ENCODE results near the gene PTPN2.

Gene PTPN2

DNA sequence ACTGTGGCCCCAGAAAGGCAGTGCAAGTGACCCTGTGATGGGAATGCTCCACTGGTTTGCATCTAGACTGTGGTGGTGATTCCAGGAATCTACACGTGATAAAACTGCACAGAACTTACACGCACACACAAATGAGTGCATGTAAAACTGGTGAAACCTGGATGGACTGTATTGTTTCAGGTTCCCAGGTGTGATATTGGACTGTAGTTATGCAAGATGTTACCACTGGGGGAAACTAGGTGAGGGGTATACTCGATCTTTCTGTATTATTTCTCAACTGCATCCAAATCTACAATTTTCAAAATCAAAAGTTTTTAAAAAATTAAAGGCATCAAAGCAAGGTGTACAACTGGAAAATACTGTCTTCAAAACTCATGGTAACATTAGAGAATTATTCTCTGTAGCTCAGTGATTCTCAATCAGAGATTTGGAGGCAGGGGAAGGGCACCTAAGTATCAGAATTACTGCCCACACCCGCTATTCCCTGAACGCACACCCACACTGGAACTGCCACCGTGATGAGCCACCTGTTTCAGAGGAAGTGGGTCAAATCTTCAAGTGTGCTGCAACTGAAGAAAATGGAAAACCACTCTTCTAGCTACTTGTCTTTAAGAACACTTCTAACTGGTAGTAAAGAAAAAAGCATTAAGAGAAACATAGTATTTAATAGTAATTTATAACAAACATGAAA is 26.7 kb downstream of the PTPN2 start:
- DNase-seq: peak; percentile 66

DNA sequence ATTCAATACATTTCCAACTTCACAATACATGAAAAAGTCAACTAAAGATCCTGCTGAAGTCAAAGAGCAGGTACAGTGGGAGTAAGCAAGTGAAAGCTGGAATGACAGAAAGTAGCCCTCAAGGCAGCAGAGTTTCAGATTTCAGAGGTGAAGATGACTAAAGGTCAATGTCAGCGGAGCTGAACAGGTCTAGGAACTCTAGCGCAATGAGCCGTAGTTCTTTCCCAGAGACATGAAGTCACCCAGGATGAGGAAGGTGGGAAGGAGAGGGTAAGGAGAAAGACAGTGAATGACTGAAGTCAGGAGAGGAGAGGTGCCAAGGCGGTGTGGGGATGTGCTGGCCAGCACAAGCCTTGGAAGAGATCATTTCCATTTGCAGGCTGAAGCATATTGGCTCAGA is 28.1 kb downstream of the PTPN2 start:
- DNase-seq: no peak

DNA sequence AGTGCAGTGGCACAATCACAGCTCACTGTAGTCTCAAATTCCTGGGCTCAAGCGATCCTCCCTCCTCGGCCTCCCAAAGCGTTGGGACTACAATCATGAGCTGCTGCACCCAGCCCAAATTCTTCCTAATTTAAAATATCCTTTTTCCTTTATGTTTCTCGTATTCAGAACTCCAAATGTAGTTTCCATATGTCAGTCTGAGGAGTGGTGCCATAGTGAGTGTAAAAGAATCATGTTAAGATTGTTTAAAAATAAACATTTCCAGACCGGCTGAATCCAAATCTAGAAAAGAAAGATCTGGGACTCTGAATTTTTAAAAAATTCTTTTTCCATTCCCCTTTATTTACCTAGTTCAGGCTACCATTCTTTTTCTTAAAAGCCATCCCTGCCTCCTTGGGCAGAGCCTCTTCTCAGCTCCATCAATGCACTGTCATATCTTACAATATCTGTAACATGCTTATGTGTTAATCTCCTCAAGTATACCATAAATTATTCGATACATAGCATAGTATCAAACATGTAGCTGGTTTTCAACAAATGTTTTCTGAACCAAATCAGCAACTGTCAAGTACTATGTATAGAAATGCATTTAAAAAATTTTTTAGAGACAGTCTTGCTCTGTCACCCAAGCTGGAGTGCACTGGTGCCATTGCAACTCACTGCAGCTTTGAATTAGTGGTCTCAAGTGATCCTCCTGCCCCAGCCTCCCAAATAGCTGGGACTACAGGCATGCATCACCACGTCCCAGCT is 31.3 kb downstream of the PTPN2 start:
- no peak for DNase-seq

DNA sequence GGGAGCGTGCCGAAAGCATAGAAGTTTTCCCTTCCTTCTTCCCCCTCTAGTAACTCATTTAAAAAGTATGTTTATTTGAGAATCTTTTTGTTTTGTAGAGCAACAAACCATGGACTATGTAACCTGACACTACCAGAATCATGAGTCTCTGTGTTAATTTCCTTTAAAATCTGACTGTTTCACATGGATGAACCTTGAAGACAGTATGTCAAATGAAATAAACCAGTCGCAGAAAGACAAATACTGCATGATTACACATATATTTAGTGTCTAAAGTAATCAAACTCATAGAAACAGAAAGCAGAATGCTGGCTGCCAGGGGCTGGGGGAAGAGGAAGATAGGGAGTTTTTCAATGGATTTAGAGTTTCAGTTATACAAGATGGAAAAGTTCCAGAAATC is 32.3 kb downstream of the PTPN2 start:
- no peak for DNase-seq

DNA sequence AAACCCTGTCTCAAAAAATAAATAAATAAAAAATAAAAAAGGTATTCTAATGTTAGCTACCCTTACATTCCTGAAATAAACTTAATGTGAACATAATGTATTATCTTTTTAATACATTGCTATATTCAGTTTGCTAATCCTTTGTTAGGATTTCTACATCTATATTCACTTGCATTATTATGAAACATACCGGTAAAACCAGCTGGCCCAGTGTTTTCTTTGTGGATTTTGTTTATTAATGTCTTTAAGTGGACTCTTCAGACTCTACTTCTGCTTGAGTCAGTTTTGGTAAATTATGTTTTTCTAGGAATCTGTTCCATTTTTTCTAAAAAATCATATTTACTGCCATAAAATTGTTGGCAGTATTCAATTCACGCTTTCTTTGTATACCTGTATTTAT is 34.5 kb downstream of the PTPN2 start:
- DNase-seq: no peak

DNA sequence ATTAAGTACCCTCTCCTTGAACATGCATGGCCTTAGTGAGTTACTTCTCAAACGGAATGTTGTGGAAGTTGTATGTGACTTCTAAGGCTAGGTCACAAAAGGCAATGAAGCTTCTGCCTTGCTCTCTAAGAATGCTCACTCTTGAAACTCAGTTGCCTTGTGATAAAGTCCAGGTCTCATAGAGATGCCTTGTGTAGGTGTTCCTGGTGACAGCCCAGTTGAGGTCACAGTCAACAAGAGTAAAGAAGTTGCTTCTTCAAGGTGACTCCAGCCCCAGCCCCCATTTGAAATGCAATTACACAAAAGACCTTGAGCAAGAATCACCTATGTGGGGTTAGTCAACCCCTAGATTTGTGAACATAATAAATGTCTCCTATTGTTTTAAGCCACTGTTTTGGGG is 35.6 kb downstream of the PTPN2 start:
- no peak for DNase-seq

DNA sequence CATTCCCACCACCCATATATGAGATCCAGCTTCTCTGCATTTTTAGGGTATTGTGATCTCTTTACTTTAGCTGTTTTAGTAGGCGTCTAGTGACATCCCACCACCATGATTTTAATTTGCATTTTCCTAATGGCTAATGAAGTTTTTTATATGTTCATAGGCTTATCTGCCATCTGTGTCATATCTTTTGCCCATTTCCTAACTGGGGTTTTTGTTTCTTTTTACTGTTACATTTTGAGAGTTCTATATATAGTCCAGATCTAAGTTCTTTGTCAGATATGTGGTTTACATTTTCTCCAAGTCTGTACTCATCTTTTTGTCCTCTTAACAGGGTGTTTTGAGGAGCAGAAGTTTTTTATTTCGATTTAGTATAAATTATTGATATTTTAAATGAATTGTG is 39.6 kb downstream of the PTPN2 start:
- DNase-seq: no peak

DNA sequence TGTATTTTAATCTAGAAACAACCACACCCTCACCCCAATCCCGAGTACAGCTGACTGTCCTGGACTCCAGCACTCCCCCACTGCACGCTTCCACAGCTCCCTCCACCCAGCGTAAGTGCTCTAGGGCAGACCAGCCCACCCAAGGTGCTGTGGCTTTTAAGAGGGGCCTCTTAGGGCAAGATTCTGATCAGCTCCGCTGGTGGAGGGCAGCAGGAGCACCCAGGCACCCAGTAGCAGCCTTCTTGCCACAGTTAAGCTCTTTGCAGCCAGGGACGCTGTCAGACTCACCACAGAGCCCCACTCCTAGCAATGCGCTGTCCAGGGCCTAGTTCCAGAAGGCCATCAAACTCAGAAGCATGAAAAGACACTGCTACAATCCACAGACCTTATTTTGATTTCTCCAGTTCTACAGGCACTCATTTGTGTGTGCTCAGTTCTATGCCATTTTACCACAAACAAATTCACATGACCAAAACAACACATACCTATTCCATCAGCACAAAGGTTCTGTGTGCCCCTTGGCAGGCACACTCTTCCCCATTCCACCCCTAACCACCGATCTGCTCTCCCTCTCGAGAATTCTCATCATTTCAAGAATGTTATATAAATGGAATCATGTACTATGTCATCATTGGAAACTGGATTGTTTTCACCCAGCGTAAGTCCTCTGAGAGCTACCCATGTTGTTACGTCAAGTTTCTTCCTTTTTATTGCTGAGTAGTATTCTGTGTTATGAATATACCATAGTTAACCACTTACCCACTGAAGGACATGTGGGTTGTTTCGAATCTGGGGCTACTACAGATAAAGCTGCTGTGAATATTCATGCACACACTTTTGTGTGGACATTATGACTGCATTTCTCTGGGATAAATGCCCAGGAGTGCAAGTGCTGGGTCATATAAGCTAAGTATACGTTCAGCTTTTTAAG is 40.4 kb downstream of the PTPN2 start:
- no peak for DNase-seq

DNA sequence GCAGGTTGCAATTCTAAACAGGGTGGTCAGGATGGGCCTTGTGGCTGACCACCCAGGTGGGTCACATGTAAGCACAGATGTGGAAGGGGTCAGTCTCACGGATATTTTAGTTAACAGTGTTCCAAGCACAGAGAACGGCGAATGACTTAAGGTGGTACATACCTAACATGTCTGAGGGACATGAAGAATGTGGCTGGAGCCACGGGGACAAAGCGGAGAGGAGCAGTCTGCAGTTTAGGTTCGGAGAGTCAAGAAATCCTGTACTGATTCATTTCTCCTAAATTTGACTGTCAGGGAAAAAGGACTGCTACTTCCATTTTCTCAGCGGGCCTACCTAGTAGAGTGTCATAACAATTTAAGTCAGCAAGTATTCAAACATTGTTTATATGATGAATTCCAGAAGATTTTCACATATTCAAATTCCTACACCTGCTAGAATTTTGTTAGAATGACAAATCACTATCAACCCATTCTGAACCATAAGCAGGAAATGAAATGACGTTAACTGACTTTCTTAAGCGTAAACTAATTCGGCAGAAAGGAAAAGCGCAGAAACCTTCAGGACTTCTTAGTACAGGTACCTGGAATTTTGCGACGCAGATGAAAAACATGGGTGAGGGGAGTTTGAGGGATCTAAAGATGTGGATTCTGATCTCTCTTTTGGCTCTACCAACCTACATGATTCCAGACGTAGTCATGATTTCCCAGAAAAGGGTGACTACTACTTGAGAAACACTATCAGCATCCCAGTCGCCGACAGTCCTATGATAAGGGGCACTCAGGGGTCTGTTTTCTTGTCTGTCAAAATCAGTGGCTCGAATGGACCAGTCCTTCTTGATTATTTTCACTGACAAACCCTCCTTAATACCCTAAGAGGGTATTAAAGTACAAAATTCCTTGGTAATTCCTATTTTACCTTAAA is 41.3 kb downstream of the PTPN2 start:
- no peak for DNase-seq

DNA sequence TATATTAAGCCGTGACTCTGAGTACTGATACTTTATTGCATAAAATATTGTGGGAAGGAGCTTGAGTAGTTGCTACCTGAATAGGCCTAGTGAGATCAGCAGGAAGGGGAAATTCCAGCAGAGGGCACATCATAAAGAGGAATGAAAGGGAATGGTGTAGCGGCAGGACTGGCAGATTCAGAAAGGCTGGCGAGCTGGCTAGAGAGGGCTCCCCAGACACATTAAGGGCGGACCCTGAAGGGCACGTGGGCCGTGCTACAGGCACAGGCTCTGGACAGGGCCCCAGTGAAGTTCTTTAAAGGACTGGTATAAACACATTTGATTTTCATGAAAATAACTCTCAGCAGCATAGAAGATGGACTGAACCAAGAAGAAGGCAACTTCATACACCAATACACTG is 43.0 kb downstream of the PTPN2 start:
- no peak for DNase-seq

DNA sequence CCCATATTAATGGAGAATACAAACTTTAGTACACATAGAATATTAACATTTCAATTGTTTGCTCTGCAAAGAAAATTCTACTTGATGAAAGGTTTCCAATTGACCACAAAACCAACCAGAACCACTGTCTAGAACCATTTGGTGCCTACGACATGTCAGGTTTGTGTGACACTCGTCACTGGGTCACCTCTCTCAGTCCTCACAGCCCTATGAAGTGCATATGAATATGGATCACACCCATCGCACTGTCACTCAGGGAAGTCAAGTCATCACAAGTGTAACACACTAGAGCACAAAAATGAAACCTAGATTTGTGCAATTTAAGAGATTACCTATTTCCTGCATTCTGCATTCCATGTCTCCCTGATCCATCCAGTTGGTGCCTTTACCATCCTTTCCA is 43.7 kb downstream of the PTPN2 start:
- no peak for DNase-seq

DNA sequence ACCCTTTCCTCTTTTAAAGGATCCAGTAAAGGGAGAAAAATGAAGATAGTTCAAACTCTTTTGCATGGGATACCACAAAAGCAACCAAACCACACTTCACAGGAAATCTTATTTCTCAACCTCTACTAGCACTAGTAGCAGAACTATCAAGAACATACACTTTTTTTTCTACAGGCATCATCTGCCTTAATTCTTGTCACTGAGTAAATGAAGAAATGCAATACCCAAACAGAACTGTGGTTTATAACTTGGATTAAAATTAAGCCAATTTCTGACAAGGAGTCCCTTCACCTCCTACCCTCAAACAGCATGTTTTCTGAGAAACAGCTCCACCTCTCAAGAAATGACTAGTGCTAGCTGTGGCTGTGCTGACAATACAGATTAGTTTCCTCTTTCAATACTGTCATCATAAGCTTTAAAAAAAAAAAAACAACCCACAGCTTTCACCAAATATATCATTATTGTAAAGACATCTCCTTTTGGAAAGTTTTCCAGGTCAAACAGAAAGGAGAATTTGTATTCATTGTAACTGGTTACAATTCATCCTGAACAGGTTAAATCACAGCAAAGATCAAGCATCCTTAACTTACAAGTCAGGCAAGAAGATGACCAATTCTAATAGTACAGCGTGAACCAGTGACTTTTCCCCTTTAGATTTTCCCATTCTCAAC is 44.4 kb downstream of the PTPN2 start:
- no peak for DNase-seq

DNA sequence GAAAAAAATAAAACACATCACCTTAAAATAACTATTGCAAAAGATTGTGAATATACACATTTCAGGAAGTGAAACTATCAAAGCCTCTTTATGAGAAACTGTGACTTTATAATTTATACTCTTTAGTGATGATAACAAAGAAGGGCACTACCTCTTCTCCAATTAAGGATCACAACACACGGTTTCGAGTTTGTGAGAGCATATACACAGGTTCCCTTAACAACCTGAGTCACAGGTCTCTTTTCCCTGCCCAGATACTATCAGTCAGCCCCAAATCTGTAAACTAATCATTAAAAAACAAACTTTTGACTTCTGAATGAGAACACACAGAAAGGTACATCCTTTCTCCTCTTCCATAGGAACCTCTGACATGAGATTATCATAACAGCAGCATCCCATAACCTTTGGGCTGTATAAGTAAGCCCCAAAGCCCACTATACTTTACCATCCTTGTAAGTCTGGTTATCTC is 44.9 kb downstream of the PTPN2 start:
- DNase-seq: no peak

DNA sequence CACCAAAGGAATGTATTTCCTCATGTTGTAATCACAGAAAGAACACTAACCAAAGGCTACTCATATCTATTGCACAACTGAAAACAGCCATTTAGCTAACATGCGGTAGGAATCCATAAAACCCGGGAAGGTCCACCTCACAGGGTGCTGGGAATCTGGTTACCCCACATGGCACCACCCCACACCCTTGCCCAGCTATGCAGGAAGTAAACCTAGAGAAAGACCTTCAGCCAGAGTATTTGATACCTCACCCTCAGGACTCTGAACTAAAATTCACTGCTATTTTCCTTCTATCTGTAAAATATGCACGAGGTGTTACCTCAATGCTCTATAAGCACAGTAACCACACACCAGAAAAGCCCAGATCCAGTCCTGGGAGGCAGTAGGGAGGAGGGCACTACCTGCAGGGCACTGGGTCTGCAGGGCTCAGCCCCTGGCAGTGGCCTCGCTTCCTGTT is 45.8 kb downstream of the PTPN2 start:
- no peak for DNase-seq

DNA sequence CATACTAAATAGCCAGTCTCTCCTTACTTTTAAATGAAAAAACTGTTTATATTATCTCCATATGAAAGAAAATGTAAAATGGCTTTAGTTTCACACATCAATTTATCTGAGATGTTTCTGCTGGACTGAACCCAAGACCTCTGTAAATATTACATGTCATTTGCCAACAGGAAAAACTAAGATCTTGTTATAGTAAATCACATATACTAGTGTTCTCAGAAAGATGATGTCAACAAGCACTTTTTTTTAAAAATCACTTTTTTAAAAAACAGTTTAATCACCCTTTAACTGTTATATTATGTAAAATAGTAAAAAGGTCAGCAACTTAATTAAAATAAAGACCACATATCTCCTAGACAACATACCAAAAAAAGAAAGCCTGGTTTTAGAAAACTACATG is 46.3 kb downstream of the PTPN2 start:
- no peak for DNase-seq

DNA sequence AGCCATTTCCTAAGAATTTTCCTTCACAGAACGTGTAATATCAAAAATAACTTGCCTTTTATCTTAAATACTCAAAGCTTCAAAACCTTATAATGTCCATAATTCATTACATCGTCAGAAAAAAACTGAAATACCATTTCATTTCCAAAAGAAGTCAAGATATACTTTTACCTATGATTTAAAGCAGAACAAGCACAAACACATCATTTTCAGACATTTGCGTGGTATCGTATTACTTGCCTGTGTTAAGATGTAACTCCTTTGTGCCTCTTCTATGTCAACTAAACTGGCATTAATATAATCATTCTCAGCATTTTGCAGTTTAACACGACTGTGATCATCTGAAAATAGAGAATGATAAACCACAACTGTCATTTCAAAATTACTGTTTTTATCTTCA is 47.5 kb downstream of the PTPN2 start:
- DNase-seq: no peak

DNA sequence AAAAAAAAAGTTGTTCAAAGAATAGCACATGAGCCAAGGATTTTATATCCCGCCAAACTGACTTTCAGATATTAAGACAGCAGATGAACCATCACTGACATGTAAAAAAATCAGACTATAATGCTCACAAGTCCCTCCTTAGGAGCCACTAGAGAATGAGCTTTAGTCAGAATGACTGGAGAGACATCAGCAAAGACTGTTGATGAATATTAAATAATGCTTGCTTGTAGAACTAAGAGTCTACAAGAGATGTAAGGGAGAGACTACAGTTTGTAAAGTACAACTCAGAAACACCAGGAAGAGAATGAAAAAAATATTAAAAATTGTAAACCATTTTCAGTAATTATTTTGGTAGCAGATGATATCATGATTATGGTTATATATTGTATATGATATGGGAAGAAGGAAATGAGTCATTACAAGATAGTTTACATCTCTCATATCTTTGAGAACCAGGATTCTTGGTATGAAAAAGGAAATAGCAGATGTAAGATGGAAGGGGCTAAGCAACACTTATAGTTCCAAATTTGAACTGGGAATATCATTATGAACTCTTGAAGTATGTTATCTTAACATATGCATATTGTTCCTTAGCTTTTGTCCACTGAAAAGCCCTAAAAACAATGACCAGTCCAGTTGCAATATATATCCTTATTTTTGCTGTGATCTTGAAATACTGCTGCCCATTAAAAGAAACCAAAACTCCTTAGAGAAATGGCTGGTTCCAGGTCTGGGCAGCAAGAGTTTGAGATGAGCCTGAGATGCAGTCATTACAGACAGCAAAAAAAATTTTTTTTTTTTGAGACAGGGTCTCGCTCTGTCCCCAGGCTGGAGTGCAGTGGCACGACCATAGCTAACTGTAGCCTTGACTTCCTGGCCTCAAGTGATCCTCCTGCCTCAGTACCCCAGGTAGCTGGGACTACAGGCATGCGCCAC is 55.7 kb downstream of the PTPN2 start:
- no peak for DNase-seq

DNA sequence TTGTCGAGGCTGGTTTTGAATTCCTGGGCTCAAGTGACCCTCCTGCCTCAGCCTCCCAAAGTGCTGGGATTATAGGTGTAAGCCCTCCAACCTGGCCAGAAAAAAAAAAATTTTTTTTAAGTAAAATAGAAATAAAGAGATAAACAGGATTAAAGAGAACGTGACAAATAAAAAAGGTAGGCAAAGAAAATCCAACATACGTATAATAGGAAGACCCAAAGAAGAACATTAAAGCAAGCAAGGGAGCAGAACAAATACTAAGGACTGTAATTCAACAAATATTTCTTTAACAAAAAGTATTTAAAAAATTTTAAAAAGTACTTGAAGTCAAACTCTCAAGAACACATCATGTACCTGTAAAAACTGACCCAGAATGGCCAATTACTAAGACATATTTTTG is 56.4 kb downstream of the PTPN2 start:
- no peak for DNase-seq

DNA sequence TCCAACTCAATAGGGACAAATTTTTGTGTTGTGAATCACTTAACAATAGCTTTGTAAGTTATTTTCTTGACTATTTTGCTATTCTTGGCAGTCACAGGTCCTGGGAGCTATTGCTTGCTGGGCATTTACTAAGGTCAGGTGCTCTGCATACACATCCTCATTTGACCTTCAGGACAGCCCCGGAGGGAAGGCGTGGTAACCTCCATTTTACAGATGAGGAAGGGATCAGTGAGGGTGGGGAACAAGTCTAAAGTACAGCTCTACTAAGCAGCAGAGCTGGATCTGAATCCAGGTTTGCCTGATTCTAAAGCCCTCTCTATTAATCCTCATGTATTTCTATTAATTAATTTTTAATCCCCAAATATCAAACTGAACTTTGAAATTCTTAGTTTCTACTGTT is 58.8 kb downstream of the PTPN2 start:
- no peak for DNase-seq

DNA sequence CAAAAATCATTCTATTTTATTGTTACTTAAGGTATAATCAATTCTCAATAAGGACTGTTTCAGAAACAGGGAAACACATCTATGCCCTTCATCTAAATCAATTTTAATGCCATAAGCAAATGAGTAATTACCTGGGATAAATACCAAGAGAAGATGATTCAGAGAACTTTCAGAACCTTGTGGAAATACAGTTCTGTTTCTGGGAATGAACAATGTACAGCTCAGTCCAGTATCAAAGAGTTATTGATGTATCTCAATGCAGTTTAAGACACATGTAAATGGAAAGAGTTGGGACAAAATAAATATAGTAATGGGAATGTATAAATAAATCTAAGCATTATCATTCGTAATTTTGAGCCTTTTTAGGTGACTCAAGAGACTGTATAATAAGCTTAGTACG is 60.1 kb downstream of the PTPN2 start:
- DNase-seq: no peak

DNA sequence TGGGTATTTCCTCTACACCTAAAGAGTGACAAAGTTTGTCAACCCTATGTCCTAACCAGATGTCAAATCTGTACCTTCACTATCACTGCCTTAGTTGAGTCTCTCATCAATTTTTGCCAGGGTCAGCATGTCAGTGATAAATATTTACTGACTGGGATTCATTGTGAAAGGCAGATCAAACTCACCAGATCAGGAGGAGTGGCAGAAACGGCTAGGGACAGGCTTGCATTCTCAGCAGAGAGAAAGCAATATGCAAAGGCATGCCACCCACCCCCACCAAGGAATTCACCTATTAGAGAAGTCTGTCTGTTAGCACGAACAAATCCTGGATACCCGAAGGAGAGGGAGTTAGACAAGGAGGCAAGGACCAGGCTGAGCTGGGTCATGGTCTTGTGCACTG is 62.6 kb downstream of the PTPN2 start:
- no peak for DNase-seq
